Stimulated activated CD4-positive, alpha-beta T cell treated with anti-CD3 and anti-CD28 coated beads, Interleukin-4, amount 100 ng/mL, for 4 hours (primary cell): ENCODE results near the gene KMT5B.
"Not testable (repeated sequence)": the region's sequence is repeated elsewhere in the genome, so short reads cannot be mapped to it uniquely, and the experiment has no call there.

Source experiments
- DNase-seq, 2 experiments: peaks; one replicate each; pipeline ENCODE4 v3.0.0-alpha.2; 2020

Gene KMT5B

DNA sequence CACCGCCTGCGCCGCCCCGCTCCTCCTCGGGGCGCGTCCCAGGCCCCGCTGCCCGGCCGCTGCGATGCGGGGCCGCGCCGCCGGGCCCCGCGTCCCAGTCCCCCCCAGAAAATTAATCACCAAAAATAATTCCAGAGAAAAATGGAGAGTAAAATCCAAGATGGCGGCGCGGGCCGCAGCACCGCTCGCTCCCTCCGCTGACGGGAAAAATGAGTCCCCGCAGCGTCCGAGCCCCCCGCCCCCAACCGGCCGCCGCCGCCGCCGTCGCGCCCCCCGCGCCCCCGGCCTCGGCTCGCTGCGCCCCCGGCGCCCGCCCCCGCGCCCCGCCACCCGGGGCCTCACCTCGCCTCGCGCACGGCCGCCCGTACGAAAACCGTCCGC lies at the start of gene KMT5B:
TSS of gene KMT5B (minus strand) at position 162 of the 381 bp plus-strand sequence. CDS start 23,220 bp downstream, outside the sequence.
- DNase-seq, result peak; percentile 34 to 68

- no peak for DNase-seq
These were observed 49.4 kb upstream of the KMT5B start for GRCh38 chr11:68262544-68262827.

GRCh38 chr11:68261749-68262543 lies 48.9 kb upstream of the KMT5B start:
- no peak for DNase-seq

DNA sequence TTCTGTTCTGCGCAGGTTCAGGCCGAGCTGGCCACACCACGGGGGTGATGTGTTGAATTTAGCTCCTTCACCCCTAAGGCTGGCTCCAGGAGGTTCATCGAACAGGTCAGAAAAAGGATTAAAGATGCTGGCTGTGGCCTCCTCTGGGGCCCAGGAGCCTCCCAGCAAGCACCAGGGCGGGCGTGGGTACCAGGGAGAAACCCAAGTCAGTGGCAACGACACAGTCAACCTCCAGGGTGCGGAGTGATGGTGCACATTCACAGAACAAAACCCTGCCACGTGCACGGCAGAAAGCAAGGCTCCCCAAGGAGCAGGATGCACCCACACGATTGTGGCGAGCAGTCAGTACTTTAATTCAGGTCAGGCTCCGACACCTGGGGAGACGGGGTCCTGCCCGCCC lies 47.9 kb upstream of the KMT5B start:
- no peak for DNase-seq

DNA sequence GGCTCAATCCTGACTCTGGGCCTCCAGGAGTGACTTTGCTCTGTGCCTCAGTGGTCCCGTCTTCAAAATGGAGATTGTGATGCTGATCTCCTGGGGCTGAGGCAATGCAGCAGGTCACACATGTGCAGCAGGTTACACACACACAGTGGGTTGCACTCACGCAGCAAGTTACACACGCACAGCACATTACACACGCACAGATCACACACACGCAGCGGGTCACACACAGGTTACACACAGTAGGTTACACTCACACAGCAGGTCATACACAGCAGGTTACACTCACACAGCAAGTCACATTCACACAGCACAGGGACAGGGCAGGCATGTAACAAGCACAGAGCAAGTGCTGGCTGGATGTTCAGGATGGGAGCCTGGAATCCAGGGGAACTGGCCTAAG lies 47.4 kb upstream of the KMT5B start:
- no peak for DNase-seq

GRCh38 chr11:68259122-68259959 lies 46.2 kb upstream of the KMT5B start:
- DNase-seq, result no peak

DNA sequence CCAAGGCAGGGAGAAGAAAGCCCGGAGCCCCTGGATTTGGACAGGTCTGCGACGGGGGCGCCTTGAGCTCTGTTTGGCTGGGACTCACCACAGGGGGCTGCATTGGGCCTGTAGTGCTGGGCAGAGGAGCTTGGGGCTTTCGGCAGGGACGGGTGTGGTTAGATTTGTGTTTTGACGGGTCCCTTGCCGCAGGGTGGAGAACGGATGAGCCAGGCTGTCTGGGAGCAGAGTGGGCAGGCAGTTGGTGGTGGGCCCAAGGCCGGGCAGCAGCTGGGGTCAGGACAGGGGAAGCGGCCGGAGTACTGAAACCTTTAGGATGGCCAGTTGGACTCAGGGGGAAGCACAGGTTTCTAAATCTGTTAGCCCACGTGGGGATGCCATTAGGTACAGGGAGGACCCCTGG lies 45.3 kb upstream of the KMT5B start:
- no peak for DNase-seq

- peak; percentile 84 to 95 for DNase-seq
These were observed 44.6 kb upstream of the KMT5B start for GRCh38 chr11:68257477-68258362.

- no peak for DNase-seq
These were observed 43.2 kb upstream of the KMT5B start for GRCh38 chr11:68256331-68256741.

GRCh38 chr11:68255526-68255925 lies 42.4 kb upstream of the KMT5B start:
- no peak for DNase-seq

DNA sequence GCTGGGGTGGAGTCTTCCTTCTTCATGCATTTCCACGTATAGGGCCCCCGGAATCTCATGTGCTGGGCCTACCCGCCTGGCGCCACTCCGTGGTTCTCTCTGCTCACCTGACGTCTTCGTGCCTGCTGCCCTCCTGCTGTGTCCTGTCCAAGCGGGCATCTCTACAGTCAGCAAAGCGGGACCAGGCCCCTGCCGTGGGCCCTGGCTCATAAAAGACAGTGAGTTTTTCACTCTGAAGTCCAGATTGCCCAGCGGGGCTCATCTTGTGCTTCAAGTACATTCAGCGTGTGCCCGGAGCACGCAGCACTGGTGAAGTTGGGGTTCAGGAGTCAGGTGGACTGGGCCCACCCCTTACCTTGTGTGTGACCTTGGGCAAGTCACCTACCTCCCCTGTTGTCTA lies 41.3 kb upstream of the KMT5B start:
- DNase-seq, result no peak

DNA sequence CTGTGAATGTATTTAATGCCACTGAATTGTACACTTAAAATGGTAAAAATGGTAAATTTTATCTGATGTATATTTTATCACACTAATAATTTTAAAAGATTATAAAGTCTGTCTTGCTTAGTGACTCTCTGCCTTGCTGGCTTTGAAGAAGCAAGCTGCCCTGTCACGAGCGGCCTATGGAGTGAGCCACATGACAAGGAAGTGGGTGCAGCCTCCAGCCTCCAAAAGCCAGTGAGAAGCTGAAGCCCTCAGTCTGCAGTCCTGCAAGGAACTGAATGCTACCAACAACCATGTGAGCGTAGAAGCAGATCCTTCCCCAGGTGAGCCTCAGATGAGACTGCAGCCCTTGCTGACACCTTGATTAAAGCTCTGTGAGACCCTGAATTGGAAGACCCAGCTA lies 38.7 kb upstream of the KMT5B start:
- no peak for DNase-seq

- not testable (repeated sequence) for DNase-seq
These were observed 31.8 kb upstream of the KMT5B start for GRCh38 chr11:68244912-68245311.

DNA sequence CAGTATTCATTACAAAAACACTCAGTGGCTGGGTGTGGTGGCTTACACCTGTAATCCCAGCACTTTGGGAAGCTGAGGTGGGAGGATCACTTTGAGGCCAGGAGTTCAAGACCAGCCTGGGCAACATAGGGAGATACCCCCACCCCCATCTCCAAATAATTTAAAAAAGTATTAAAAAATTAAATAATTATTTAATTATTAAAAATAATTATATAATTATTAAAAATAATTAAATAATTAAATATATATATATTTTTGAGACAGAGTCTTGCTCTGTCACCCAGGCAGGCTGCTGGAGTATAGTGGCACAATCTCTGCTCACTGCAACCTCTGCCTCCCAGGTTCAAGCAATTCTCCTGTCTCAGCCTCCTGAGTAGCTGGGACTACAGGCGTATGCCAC lies 30.8 kb upstream of the KMT5B start:
- DNase-seq, result not testable (repeated sequence)

- no peak for DNase-seq
These were observed 29.5 kb upstream of the KMT5B start for GRCh38 chr11:68242616-68243015.

DNA sequence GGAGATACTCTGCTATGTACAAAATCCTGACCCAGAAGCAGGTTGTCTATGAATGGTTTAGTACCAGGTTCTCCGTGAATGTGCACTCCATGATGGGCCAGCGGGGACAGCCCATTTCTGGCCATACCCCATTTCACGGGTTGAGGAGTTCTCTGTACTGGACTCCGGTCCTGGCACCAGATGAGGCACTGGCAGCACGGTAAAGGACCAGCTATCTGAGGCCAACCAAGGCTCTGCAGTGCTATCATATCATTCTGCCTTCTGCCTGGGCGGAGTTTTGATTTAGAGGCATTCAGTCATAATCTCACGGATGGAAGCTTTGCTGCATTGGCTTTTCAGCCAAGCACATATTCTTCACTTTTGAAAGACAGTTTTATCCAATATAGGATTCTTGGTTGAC lies 18.5 kb upstream of the KMT5B start:
- DNase-seq, result no peak

- no peak for DNase-seq
These were observed 16.5 kb upstream of the KMT5B start for GRCh38 chr11:68229601-68230000.

GRCh38 chr11:68226421-68226820 lies 13.3 kb upstream of the KMT5B start:
- DNase-seq, result no peak

GRCh38 chr11:68224606-68225005 lies 11.5 kb upstream of the KMT5B start:
- DNase-seq, result no peak

GRCh38 chr11:68223275-68223674 lies 10.2 kb upstream of the KMT5B start:
- DNase-seq, result no peak

DNA sequence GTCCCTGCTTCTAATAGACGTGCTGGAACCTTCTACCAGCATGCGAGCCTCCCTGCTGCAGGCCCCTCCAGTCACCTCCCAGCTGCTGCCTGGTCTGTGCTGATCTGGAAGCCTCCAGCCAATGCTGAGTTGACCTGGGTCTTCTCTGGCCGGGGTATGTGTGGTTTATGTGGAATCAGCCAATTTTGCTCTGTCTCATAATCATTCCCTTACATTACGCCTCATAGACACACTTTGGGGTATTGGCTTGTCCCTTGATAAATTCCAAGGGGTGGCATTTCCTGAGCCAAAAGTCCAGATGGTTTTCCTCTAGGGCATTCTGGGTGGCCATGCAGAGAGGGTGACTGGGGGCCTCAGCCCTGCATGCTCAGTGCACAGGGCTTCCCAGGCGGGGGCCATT lies 8.3 kb upstream of the KMT5B start:
- no peak for DNase-seq

DNA sequence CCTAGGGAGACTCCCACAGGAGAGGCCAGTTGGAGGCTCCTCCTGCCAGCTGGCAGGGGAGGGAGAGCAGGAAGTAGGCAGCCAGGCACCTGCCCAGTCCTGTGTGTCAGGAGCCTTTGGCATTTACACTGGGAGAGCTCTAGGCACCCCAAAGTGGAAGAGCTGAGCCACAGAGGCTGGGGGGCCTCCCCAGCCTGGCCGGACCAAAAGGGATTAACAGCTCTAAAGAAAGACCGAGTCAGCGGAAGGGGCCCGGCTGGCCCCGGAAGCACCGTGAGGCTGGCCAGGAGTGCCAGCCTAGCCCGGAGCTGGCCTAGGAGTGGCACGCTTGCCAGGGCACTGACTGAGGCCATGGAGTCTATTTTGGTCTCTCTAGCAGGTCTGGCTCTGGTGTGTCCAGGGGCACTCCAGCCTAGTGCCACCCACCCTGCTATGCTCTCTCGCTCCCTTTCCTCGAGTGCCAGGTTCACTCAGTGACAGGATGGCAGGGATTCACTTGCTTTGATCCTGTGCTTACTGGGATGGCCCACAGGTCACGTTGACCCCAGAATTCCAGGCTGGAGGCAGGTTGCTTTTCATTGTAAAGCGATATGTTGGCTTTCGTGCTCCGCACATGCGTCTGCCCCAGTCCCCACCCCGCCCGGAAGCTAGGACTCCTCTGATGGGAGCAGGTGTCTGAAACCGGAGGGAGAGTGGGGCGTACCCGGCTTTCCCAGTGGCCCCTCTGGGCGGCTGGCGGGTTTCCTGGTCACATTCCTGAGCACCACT lies 3.3 kb upstream of the KMT5B start:
- DNase-seq, result no peak
